GM19455 (cell line): Measurements from ENCODE around the gene PDCD2.
"Not testable (repeated sequence)": the region's sequence is repeated elsewhere in the genome, so short reads cannot be mapped to it uniquely, and the experiment has no call there.

Source experiments
- ATAC-seq: cut with Tn5 transposase; IDR thresholded peaks from one replicate; pipeline ENCODE4 v1.9.1; 2021; ENCODE audit not compliant: unreplicated experiment

The PDCD2 gene

DNA sequence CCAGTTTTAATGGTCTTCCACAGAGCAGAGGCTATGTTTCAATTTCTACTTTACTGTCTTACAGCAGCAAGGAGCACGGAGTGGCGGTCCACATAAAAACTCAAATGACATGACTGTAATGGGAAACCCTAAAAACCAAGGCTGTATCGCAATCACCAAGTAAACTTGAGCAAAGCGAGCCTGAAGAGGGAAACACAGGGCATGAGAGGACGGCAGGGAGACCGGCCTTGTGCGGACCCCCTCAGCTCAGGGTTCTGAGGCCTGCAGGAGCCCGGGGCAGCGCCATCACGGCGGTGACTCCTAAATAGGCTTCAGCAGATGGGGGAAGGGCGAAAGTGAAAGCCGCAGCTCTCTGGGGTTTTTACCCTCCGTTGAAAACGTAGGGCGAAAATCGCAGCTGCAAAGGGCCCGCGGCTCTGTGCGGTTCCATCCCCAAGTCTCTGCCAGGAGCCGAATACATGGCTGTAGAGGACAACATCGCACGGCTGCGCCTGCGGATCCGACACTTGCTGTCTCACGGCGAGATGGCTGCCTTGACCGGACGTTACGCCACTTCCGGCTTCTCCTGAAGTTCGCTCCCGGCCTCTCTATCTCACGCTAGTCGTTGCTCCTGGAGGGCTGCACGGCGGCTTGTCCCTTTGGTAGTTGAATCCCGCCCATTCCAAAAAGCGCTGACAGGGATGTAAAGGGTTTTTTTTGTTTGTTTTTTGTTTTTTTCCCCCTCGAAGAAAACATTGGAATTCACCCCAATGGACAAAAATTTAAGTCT, 31.5 kb downstream of the PDCD2 start, which contains the start of gene PSMB1:
PSMB1 (minus strand) TSS at position 543 of the 769 bp plus-strand sequence; CDS start at position 478, 65 bp downstream.
- peak; percentile 62 for ATAC-seq

DNA sequence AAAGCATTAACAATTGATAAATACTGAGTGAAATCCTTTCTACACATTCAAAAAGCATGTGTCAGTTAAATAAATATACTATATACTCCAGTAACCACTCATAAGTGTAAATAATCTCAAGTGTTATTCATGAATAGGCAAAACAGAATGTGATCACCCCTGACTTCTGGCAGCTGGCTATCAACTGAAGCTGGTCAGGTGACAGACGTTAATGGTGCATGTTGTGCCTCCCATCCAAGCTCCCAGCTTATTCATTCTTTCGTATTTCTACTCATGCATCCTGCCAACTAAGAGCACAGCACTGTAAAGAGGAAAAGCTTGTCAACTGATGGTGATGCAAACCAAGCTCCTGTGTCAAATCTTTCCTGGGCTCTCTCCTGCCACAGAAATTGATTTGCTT, 39.0 kb downstream of the PDCD2 start:
- no peak for ATAC-seq

DNA sequence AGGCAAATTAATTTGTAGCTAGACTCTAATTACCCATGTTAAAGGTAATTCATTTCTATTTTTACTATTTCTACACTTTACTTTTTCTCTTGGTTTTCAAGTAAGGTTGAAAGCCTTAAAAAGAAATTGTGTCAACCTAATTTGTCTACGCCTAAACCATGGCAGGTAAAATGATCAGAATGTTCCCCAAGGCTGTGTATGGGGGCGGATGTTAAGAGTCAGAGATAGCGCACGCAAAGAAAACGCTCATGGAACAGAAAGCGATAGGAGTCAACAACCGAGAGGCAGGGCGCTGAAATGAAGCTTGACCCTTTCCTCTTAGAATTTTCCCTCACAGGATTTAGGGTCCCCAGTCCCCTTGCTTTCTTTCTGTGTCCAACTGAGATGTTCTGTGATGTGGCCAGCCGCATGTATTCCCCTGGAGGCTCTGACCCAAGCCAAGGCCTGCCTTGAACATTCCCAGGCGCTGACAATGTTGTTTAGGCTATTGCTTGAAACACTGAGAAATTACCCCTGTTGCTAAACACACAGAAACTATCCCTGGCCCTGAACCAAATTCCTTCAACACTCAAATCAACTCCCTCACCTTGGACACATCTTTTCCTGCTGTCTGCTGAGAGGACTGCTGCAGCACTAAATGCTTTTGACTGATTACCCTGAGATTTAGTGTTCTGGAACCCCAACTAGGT, 42.3 kb downstream of the PDCD2 start:
- no peak for ATAC-seq

DNA sequence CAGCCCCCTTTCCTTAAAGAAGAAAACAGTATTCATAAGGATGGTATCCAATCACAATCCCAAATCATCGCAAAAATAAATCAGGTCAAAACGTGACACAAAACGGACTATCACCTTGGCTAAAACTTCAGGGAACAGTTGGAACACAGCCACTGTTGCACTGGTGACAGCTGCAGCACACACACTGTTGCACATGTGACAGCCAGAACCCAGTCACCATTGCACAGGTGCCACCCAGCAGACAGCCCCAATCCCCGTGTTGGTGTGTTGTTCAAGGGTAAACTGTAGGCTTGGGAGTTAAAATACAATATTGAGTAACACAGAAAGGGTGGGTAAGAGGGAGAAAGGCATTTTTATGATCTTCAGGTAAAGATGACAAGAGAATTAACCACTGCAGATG, 47.1 kb downstream of the PDCD2 start:
- ATAC-seq: no peak

DNA sequence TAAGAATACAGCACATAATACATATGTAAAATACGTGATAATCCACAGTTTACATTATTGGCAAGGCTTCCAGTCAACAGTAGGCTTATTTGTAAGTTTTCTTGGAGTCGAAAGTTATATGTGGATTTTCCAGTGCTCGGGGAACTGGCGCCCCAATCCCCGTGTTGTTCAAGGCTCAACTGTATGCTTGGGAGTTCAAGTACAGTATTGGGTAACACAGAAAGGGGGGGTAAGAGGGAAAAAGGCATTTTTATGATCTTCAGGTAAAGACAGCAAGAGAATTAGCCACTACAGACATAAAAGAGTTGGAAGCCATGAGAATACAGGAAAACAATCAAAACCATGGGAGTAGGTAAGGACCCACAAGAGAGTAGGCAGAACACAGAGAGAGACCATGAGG, 47.8 kb downstream of the PDCD2 start:
- no peak for ATAC-seq

DNA sequence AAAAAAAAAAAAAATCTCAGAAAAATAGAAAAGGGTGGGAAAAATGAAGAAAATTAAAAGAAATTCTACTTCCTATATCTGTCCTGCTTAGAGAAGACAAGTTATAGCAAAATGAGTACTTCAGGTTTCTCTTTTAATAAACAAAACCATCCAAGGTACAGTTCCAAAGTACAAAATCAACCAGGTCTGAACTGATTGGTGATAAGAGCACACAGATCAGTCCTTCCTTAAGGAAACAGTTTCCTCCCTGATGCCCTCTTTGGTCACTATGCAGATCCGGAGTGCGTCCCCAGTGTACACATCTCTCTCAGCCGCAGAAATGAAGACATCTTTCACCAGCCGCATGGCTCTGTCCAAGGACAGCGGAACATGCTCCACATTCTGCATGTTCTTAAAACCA, 49.4 kb downstream of the PDCD2 start:
- ATAC-seq: no peak

DNA sequence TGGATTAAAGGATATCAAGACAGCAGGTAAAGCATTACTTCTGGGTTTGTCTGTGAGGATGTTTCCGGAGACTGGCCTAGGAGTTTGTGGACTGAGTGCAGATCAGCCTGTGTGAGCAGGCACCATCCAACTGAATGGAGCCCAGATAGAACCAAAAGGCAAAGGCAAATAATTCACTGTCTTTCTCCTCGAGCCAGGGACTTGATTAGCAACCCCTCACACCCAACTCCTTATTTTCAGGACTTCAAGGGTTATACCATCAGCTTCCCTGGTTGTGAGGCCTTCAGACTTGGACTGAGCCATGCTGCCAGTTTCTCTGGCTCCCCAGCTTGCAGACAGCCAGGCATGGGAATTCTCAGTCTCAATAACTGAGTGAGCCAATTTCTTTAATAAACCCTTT, 50.6 kb downstream of the PDCD2 start:
- ATAC-seq: no peak

DNA sequence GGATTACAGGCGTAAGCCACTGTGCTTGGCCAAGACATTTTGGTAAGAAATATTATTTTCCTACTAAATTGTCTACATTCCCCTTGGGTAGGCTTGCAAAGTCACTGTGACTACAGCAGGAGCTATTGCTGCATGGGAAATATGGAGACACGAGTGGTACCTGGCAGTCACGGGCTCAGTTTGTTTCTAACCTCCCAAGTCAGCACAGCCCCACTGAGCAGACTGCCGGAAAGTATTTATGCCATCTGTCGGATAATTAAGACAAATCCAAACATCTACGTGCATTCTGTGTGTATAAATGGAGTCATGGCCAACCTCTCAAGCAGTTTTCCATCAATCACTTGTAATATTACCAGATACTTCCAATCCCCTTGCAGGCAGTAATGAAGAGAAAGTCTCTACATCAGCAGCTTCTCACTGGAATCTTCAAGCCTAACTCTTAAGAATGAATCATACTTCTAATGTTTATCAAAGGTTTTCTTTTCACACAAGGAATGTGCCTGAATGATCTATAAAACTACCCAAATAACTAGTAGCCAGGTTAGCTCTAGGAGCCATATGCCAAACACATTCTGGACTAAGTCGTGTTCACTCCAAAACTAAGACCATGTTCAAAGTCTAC, 51.5 kb downstream of the PDCD2 start:
- ATAC-seq: no peak

DNA sequence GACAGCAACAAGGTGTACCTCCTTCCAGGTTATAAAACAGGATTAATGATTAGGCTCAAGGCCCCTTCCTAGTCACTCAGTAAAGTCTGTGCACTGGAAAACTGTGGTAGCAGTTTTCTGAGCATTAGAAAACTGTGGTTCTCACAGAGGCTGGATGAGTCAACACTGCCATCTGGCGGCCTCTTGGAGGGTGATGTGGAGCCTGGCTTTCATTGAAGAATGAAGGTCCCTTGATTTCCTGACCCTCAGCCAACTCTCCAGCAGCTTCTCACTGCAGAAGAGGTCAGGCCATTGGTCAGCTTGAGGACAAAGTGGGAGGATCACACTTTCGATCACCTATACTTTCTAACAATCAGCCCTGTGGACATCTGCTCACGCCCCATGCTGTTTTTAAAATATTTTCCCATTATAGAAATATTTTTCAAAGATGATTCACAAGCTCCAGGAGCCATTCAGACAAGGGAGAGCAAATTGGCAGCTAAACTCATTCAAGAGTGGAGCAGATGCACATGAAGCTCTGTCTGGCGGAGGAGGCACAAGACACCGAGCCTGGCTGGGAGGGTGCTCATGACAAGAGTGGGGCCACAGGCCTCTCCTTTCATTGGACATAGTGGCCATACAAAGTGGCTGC, 54.5 kb downstream of the PDCD2 start:
- no peak for ATAC-seq

DNA sequence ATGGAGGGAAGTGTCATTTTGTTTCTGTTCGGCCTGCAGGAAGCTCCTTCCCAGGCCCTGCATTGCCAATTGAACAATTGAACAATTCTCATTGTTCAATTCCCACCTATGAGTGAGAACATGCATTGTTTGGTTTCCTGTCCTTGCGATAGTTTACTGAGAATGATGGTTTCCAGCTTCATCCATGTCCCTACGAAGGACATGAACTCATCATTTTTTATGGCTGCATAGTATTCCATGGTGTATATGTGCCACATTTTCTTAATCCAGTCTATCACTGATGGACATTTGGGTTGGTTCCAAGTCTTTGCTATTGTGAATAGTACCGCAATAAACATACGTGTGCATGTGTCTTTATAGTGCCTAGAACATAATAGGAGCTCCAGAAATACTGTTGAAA, 56.4 kb downstream of the PDCD2 start:
- ATAC-seq: not testable (repeated sequence)

DNA sequence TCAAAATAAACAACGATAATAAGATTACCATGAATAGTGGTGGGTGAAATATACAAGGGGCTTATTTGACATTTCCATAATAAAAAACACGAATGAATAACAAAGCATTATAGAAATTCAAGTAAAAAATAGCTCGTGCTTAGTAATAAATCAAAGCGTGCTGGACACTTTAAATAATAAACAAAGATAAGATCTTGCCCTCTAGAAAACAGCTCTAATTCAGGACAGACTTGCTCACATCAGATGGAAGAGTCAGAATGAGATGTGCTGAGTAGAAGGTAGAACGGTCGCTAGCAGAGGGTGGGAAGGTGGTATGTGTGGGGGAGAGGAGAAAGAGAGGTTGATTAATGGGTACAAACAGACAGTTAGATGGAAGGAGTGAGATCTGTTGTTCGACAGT, 58.6 kb downstream of the PDCD2 start:
- ATAC-seq: no peak
